ENCODE measurements around the gene RPRD1A.

DNA sequence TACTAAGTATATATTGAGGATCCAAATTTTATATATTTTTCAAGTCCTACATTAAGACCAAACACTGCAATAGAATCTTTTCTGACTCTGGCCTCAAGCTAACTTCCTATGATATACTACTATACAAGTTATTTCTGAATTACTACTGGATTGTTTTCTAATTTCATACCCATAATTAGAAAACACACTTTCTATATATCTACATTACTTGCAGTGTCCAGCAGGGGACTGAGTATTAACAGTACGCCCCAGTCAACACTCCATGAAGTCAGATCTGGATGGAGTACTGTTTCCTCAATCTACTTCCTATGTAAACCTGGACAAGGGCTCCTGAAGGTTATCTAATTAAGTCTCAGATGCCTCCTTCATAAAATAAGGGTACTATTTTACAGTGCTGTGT, 68.4 kb downstream of the RPRD1A start:
- TF ChIP-seq POLR2A (IDR thresholded peaks at IDR 0.05), result no peak
- TF ChIP-seq, protein P1, sequence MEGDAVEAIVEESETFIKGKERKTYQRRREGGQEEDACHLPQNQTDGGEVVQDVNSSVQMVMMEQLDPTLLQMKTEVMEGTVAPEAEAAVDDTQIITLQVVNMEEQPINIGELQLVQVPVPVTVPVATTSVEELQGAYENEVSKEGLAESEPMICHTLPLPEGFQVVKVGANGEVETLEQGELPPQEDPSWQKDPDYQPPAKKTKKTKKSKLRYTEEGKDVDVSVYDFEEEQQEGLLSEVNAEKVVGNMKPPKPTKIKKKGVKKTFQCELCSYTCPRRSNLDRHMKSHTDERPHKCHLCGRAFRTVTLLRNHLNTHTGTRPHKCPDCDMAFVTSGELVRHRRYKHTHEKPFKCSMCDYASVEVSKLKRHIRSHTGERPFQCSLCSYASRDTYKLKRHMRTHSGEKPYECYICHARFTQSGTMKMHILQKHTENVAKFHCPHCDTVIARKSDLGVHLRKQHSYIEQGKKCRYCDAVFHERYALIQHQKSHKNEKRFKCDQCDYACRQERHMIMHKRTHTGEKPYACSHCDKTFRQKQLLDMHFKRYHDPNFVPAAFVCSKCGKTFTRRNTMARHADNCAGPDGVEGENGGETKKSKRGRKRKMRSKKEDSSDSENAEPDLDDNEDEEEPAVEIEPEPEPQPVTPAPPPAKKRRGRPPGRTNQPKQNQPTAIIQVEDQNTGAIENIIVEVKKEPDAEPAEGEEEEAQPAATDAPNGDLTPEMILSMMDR (IDR thresholded peaks at IDR 0.05), result peak in 1 of 3 donors; percentile 11
- no peak for TF ChIP-seq POLR2AphosphoS5 (IDR thresholded peaks at IDR 0.05)

Data from breast epithelium (tissue), 3 donors.